Adrenal gland (tissue), 12 donors: ENCODE measurements around the gene JOSD2. TPM values are rescaled to one million over a fixed set of nuclear protein-coding genes. Genes with fewer than 3 reads are reported as not detected.

Experiments used
- DNase-seq, 7 donors: peaks; one replicate each; pipeline ENCODE4 v3.0.0-alpha.2; 2019 to 2020
- H3K27ac ChIP-seq, 5 donors: fragments of 200-600 bp; sonication (generic) in 4 of 5; 1 replicate in 3 of 5; 2 replicates in 2 of 5; pipeline versions ENCODE4 v1.5.1 to v1.8.0; 2016 to 2020; ENCODE audit warnings: mild to moderate bottlenecking in 1 of 5
- H3K27me3 ChIP-seq: fragments of 200-600 bp; 2 replicates; pipeline ENCODE4 v1.8.0; 2021
- H3K36me3 ChIP-seq, 2 donors: fragments of 200-600 bp; replicated peaks in 1 of 2; 1 replicate in 1 of 2; 2 replicates in 1 of 2; pipeline versions ENCODE4 v1.5.1 to v1.8.0; 2018 to 2022
- H3K4me1 ChIP-seq, 2 donors: fragments of 200-600 bp; replicated peaks in 1 of 2; 1 replicate in 1 of 2; 2 replicates in 1 of 2; pipeline versions ENCODE4 v1.5.1 to v1.8.0; 2018 to 2021
- H3K4me3 ChIP-seq, 4 donors: fragments of 200-600 bp; sonication (generic) in 3 of 4; one replicate each; pipeline ENCODE4 v1.5.1; 2016 to 2018
- H3K9me3 ChIP-seq, 3 donors: fragments of 200-600 bp; sonication (generic) in 1 of 3; replicated peaks in 1 of 3; 1 replicate in 2 of 3; 2 replicates in 1 of 3; pipeline versions ENCODE4 v1.5.1 to v1.8.0; 2016 to 2021
- POLR2A ChIP-seq, 2 donors: fragments of 450-650 bp; IDR thresholded peaks; one replicate each; pipeline ENCODE4 v1.6.1; 2017; ENCODE audit warnings: antibody characterized with exemption in 2 of 2, mild to moderate bottlenecking in 2 of 2, moderate library complexity in 1 of 2
- WGBS, 4 donors: extraction: QIAGEN DNeasy Blood & Tissue Kit in 2 of 4; methylation state at CpG; one replicate each; pipeline versions ENCODE4 v1.1.5 to v1.1.7; 2013 to 2017; 5-methylcytosine and 5-hydroxymethylcytosine counted together
- intact Hi-C, 2 donors: fragments of 100-400 bp; cut with DNase I; formaldehyde crosslinking; loops; one replicate each; pipeline versions ENCODE4 v1.14.1 to v1.15.0; 2022 to 2023
- polyA plus RNA-seq, 3 donors: library from polyadenylated mRNA; stranded (reverse); fragments of 200-250 nt in 2 of 3; fragments of 350-450 nt in 1 of 3; fragmentation: Illumina TruSeq in 1 of 3; extraction: RNeasy Lipid Tissue Mini Kit (QIAGEN cat#74804) in 1 of 3; gene quantifications; one replicate each; pipeline ENCODE4 v1.2.3, GENCODE V29; 2013 to 2014
- total RNA-seq, 9 donors: library from RNA; depleted of rRNA in 4 of 9; stranded (reverse); fragments of >200 nt in 4 of 9; fragments of 120-200 nt in 1 of 9; fragmentation: NEBNext Ultra II Directional in 1 of 9; extraction: Animal tissue kit (Norgen Biotek cat#: 25700) in 1 of 9; gene quantifications; one replicate each; pipeline versions ENCODE4 v1.1.0 to v1.2.4, GENCODE V29; 2013 to 2023
- TF ChIP-seq, protein P1 (sequence below), 6 experiments: fragments of 450-650 bp in 4 of 6; fragments of 200-600 bp in 2 of 6; sonication (generic) in 1 of 6; IDR thresholded peaks; 1 replicate in 5 of 6; 2 replicates in 1 of 6; pipeline versions ENCODE4 v1.5.1 to v1.8.0; 2016 to 2021; ENCODE audit warnings: antibody characterized with exemption in 6 of 6, mild to moderate bottlenecking in 2 of 6, moderate library complexity in 1 of 6
- donor health status: healthy with polysubstance abuse.
- donor health status: Bipolar disorder and iron deficiency.
- donor health status: DM: yes; HTN: yes; CAD: no.
- donor health status: DM: no; HTN: no; CAD: no.
- donor health status: DM: no; HTN: no; CAD: no.
- donor health status: DM: yes; HTN: yes; CAD: no.

The JOSD2 gene
- total and polyA plus RNA-seq, 12 donors = 1.2 to 70.9 (median 36.6) TPM

DNA sequence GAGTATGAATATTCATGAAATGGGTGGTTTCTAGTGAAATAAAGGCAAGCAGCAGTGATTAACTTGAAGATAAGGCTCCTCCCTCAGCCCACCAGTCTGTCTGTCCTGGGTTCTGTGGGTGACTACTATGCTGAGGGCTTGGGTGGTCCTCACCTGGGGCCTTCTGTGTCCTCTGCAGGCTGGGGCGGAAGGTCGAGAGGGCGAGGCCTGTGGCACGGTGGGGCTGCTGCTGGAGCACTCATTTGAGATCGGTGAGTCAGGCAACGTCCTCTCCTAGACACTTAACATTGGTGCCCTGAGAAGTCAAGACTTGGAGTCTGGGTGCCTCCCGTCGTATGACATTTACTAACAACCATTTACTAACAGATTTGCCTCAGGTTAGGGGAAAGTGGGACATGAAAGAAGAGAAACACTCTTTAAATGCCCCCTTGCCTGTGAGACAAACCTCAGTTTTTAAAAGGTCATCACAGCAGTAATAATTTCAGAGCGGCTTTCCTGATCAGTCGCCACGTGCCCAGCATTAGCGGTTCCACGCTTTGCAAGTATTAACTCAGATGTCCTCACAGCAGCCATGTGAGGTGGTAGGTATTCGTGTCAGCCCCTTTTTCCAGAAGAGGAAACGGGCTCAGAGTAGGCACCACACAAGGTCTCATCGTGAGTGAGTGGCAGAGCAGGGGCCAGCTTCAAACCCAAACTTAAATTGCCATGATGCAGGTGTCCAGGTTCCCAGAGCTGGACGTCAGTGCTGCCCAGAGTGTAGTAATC is 33.1 kb downstream of the JOSD2 start:
- Histone ChIP-seq H3K4me1 (peaks cover 9 to 12% of the 10 kb centered on the region in 2 donors), H3K4me3 (no peak overlapping the region), H3K36me3 (peaks cover 0 to 42% of the 10 kb centered on the region in 2 donors), H3K27ac (no peak overlapping the region), H3K9me3 (no peaks in the 10 kb centered on the region), H3K27me3 (no peaks in the 10 kb centered on the region)
- 96 to 97% (median 96%) methylated on average over 11 to 17 of the region's 17 CpGs for WGBS, 4 donors
- intact Hi-C loops = no loop called here
- TF ChIP-seq, protein P1, sequence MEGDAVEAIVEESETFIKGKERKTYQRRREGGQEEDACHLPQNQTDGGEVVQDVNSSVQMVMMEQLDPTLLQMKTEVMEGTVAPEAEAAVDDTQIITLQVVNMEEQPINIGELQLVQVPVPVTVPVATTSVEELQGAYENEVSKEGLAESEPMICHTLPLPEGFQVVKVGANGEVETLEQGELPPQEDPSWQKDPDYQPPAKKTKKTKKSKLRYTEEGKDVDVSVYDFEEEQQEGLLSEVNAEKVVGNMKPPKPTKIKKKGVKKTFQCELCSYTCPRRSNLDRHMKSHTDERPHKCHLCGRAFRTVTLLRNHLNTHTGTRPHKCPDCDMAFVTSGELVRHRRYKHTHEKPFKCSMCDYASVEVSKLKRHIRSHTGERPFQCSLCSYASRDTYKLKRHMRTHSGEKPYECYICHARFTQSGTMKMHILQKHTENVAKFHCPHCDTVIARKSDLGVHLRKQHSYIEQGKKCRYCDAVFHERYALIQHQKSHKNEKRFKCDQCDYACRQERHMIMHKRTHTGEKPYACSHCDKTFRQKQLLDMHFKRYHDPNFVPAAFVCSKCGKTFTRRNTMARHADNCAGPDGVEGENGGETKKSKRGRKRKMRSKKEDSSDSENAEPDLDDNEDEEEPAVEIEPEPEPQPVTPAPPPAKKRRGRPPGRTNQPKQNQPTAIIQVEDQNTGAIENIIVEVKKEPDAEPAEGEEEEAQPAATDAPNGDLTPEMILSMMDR (IDR thresholded peaks at IDR 0.05) = no peak
- no peak for TF ChIP-seq POLR2A (IDR thresholded peaks at IDR 0.05)
- DNase-seq = no peak

GRCh38 chr19:50476907-50477238 is 34.1 kb downstream of the JOSD2 start:
- Histone ChIP-seq H3K36me3 (peaks cover 0 to 39% of the 10 kb centered on the region in 2 donors), H3K27ac (peak overlapping the region in 3 of 5 donors; percentile 36 to 87 (median 81)), H3K4me1 (peaks cover 9 to 12% of the 10 kb centered on the region in 2 donors), H3K4me3 (peak overlapping the region in 3 of 4 donors; percentile 47 to 71 (median 68)), H3K27me3 (no peaks in the 10 kb centered on the region), H3K9me3 (no peaks in the 10 kb centered on the region)
- intact Hi-C loops = no loop called here
- DNase-seq = no peak
- TF ChIP-seq, protein P1 (IDR thresholded peaks at IDR 0.05) = no peak
- TF ChIP-seq POLR2A (IDR thresholded peaks at IDR 0.05) = no peak
- 20 to 39% (median 25%) methylated on average over 10 to 20 of the region's 20 CpGs for WGBS, 4 donors

DNA sequence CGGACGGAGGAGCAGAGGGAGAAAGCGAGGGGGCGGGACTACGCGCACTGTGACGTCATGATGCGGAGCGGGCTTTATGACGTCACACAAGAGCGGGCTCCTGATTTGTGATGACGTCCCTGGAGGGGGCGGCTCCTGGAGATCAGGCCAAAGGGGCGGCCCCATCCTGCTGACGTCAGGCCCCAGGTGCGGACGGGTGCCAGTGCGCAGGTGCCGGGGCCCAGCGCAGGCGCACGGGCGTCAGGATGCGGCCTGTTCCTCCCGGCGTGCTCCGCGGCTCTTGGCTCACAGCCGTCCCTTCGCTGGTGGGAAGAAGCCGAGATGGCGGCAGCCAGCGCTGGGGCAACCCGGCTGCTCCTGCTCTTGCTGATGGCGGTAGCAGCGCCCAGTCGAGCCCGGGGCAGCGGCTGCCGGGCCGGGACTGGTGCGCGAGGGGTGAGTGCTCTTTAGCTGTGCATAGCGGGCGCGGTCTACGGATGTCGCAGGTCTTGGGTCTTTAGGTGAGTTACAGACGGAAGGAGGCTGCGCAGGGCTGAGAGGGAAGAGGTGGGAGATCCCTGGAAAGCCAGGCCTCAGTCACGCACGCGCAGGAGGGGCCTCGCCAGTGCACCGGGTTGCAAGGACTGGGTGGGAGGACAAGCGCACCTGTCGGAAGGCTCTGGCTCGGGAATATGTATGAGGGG is 34.6 kb downstream of the JOSD2 start, which contains the start of the genes EMC10 and GARIN5A:
Gene EMC10, plus strand, starts transcription at position 284 of the 683 bp plus-strand sequence. Its CDS starts 38 bp downstream, at position 322.
Gene GARIN5A, minus strand, starts transcription at position 625 of the 683 bp plus-strand sequence. Its CDS starts 460 bp downstream, at position 165.
- Histone ChIP-seq H3K27me3 (no peaks in the 10 kb centered on the region), H3K36me3 (peaks cover 0 to 34% of the 10 kb centered on the region in 2 donors), H3K27ac (peak within 1 kb of the TSS in 4 of 5 donors; percentile 36 to 87 (median 66)), H3K4me3 (peak within 1 kb of the TSS; percentile 47 to 96 (median 70)), H3K9me3 (no peaks in the 10 kb centered on the region), H3K4me1 (peaks cover 9 to 12% of the 10 kb centered on the region in 2 donors)
- intact Hi-C loops = no loop called here
- peak; percentile 72 to 76 for TF ChIP-seq POLR2A (IDR thresholded peaks at IDR 0.05)
- TF ChIP-seq, protein P1 (IDR thresholded peaks at IDR 0.05) = peak in 2 of 6 experiments; percentile 10 to 21
- peak; percentile 91 to 97 (median 94) for DNase-seq
- 2 to 7% (median 3%) methylated on average over 10 to 58 of the region's 58 CpGs for WGBS, 4 donors

DNA sequence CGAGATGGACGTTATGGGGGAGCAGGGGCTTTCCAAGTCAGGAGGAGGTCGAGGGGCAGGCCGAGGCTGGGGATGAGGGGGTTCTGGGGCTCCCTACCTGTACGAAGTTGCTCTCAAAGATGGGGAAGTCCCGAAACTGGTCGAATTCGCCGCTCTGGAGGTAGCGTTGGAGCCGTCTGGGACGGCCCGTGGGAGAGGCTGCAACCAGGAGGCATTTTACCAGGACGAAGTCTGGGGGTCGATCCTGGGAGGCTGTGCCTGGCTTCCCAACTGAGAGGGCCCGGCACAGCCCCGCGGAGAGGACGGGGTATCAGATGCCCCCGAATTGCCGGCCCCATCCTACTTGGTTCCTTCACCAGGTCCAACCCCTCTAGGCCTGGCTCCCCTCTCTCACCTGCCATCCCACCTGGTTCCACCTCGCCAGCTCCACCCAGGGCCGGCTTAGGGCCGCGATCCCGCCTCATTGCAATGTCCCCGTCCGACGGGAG is 35.2 kb downstream of the JOSD2 start:
- no peak for DNase-seq
- no peaks in the 10 kb centered on the region for H3K27me3 ChIP-seq
- H3K27ac ChIP-seq = peak overlapping the region in 2 of 5 donors; percentile 45 to 81
- no peaks in the 10 kb centered on the region for H3K9me3 ChIP-seq
- intact Hi-C loops = no loop called here
- 66 to 80% (median 72%) methylated on average over 21 to 29 of the region's 29 CpGs for WGBS, 4 donors
- H3K4me3 ChIP-seq = peak overlapping the region in 1 of 4 donors; percentile 68
- peaks cover 0 to 29% of the 10 kb centered on the region in 2 donors for H3K36me3 ChIP-seq
- no peak for TF ChIP-seq POLR2A (IDR thresholded peaks at IDR 0.05)
- TF ChIP-seq, protein P1 (IDR thresholded peaks at IDR 0.05) = peak in 1 of 6 experiments; percentile 14
- H3K4me1 ChIP-seq = peaks cover 9 to 12% of the 10 kb centered on the region in 2 donors
